ENCODE data around the gene GPD1. TPM values are rescaled to one million over a fixed set of nuclear protein-coding genes. Genes with fewer than 3 reads are reported as not detected.

GPD1 gene
- total and polyA plus RNA-seq, 10 of the 15 experiments (the other 5 are each of a cell fraction or from before 2014, with no cell fraction given), result 0.04 to 0.61 (median 0.26) TPM; not detected in 1

- no peak for TF ChIP-seq TBL1XR1 (IDR thresholded peaks at IDR 0.05; ENCODE audit: low read depth, low read length)
- TF ChIP-seq CEBPZ (IDR thresholded peaks at IDR 0.05; ENCODE audit: low read depth, low read length), result no peak
- no peak for TF ChIP-seq SUZ12 (IDR thresholded peaks at IDR 0.05; ENCODE audit: unreplicated experiment)
Observed at GRCh38 chr12:50062728-50063460, 40.9 kb upstream of the GPD1 start (continued).

GRCh38 chr12:50065726-50066310 is 38.0 kb upstream of the GPD1 start:
- ChIA-PET SMC1A (ENCODE audit: uncharacterized antibody, unreplicated experiment) (interaction anchor here (1.5 to 2.0 kb wide), 2 partner anchors 44 to 98 kb away, joined by 3 to 6 read pairs; no protein-coding TSS in a partner anchor), RAD21 (ENCODE audit: unreplicated experiment) (interaction anchor here (2.1 to 7.3 kb wide), 2 partner anchors 10 to 99 kb away, joined by 6 to 74 read pairs; no protein-coding TSS in a partner anchor), POLR2A (no interaction called here), CTCF (interaction anchor here (1.1 to 8.0 kb wide), 10 partner anchors 9 to 266 kb away, joined by 3 to 121 read pairs (median 4); partner anchors contain the start of gene SMARCD1)
- Histone ChIP-seq H4K20me1 (ENCODE audit: control insufficient read depth, insufficient read depth) (no peaks in the 10 kb centered on the region), H3K4me2 (ENCODE audit: control insufficient read depth, insufficient read depth) (no peak overlapping the region), H3K36me3 (ENCODE audit: control insufficient read depth in 2 of 2, insufficient read depth in 2 of 2, low read length in 1 of 2) (no peaks in the 10 kb centered on the region), H3K27ac (ENCODE audit: control insufficient read depth, insufficient read depth) (no peak overlapping the region), H3K4me3 (no peak overlapping the region), H3K27me3 (replicated peaks in 1 of 2; ENCODE audit: control insufficient read depth in 2 of 2, insufficient read depth in 2 of 2, low read length in 1 of 2) (no peaks in the 10 kb centered on the region; a peak in 2 of 4 replicates), H2AFZ (ENCODE audit: control insufficient read depth, low read depth, low read length) (no peak overlapping the region), H3K9ac (ENCODE audit: control insufficient read depth, insufficient read depth, low read length) (no peak overlapping the region), H3K79me2 (ENCODE audit: control insufficient read depth, insufficient read depth, low read length) (no peaks in the 10 kb centered on the region), H3K9me3 (replicated peaks; ENCODE audit: control insufficient read depth, insufficient read depth, low read length) (no peaks in the 10 kb centered on the region), H3K4me1 (ENCODE audit: control insufficient read depth, insufficient read depth, low read length) (no peaks in the 10 kb centered on the region)
- ATAC-seq (no peak), FAIRE-seq (no peak), DNase-seq (ENCODE audit: low read depth, low spot score) (no peak)
- no TSS peak for BruUV-seq (replicated peaks)
- 37% methylated on average over 3 of the region's 3 CpGs for WGBS (ENCODE audit: insufficient coverage, insufficient replicate concordance, low lambda C conversion rate, missing lambda C conversion rate)
- in situ Hi-C loops (cut with MboI), result loop anchor here (5.0 kb wide), 1 partner anchor 94 kb away; the partner anchor contains the start of gene AQP6
- intact Hi-C loops (cut with micrococcal nuclease; ENCODE audit: unreplicated experiment), result no loop called here
- TF ChIP-seq SKIL (IDR thresholded peaks at IDR 0.05; ENCODE audit: low read depth, poor library complexity, severe bottlenecking), result no peak
- TF ChIP-seq TCF12 (IDR thresholded peaks at IDR 0.05; ENCODE audit: low read depth, low read length), result no peak
- no peak for TF ChIP-seq E2F4 (IDR thresholded peaks at IDR 0.05; ENCODE audit: low read depth, low read length)
- TF ChIP-seq USF1 (IDR thresholded peaks at IDR 0.05; ENCODE audit: borderline replicate concordance, extremely low read length, insufficient read depth, low read depth, low read length), result no peak
- TF ChIP-seq NRF1 (conservative IDR thresholded peaks at IDR 0.05; ENCODE audit: low read depth, low read length), result no peak
- no peak for TF ChIP-seq MXI1 (IDR thresholded peaks at IDR 0.05; ENCODE audit: low read depth, low read length)
- no peak for TF ChIP-seq CEBPB (IDR thresholded peaks at IDR 0.05; ENCODE audit: borderline replicate concordance in 1 of 2, low read depth in 2 of 2, low read length in 2 of 2)

Measured in GM12878 (cell line).